ENCODE measurements around the gene STARD3.

Gene STARD3

GRCh38 chr17:39603304-39604016 lies 33.5 kb upstream of the STARD3 start:
- in situ Hi-C loops (cut with MboI; ENCODE audit: low sequenced_read_pairs): no loop called here

- in situ Hi-C loops (cut with MboI; ENCODE audit: low sequenced_read_pairs): no loop called here
Measured at GRCh38 chr17:39604911-39605491, 31.9 kb upstream of the STARD3 start.

- in situ Hi-C loops (cut with MboI; ENCODE audit: low sequenced_read_pairs): no loop called here
Measured at GRCh38 chr17:39605492-39606433, 31.2 kb upstream of the STARD3 start.

- in situ Hi-C loops (cut with MboI; ENCODE audit: low sequenced_read_pairs): no loop called here
Measured at GRCh38 chr17:39606434-39607056, 30.4 kb upstream of the STARD3 start.

- in situ Hi-C loops (cut with MboI; ENCODE audit: low sequenced_read_pairs): no loop called here
Measured at GRCh38 chr17:39607057-39607850, 29.7 kb upstream of the STARD3 start.

GRCh38 chr17:39607851-39608130 lies 29.2 kb upstream of the STARD3 start, which contains the start of gene NEUROD2:
TSS of gene NEUROD2 (minus strand) at chr17:39607920. CDS start at chr17:39606599, 1,321 bp downstream.
- in situ Hi-C loops (cut with MboI; ENCODE audit: low sequenced_read_pairs): no loop called here

- in situ Hi-C loops (cut with MboI; ENCODE audit: low sequenced_read_pairs): no loop called here
Measured at GRCh38 chr17:39608142-39608981, 28.6 kb upstream of the STARD3 start.

GRCh38 chr17:39609416-39610025 lies 27.4 kb upstream of the STARD3 start:
- in situ Hi-C loops (cut with MboI; ENCODE audit: low sequenced_read_pairs): no loop called here

- in situ Hi-C loops (cut with MboI; ENCODE audit: low sequenced_read_pairs): no loop called here
Measured at GRCh38 chr17:39611401-39612112, 25.4 kb upstream of the STARD3 start.

GRCh38 chr17:39612291-39612894 lies 24.6 kb upstream of the STARD3 start:
- in situ Hi-C loops (cut with MboI; ENCODE audit: low sequenced_read_pairs): no loop called here

- in situ Hi-C loops (cut with MboI; ENCODE audit: low sequenced_read_pairs): no loop called here
Measured at GRCh38 chr17:39612935-39613464, 23.9 kb upstream of the STARD3 start.

- in situ Hi-C loops (cut with MboI; ENCODE audit: low sequenced_read_pairs): no loop called here
Measured at GRCh38 chr17:39614545-39615157, 22.3 kb upstream of the STARD3 start.

- in situ Hi-C loops (cut with MboI; ENCODE audit: low sequenced_read_pairs): no loop called here
Measured at GRCh38 chr17:39615434-39615833, 21.5 kb upstream of the STARD3 start.

- in situ Hi-C loops (cut with MboI; ENCODE audit: low sequenced_read_pairs): no loop called here
Measured at GRCh38 chr17:39617100-39617445, 19.9 kb upstream of the STARD3 start.

- in situ Hi-C loops (cut with MboI; ENCODE audit: low sequenced_read_pairs): no loop called here
Measured at GRCh38 chr17:39617446-39618245, 19.3 kb upstream of the STARD3 start.

GRCh38 chr17:39618246-39618913 lies 18.6 kb upstream of the STARD3 start:
- in situ Hi-C loops (cut with MboI; ENCODE audit: low sequenced_read_pairs): no loop called here
